HK-2 (cell line): ENCODE results near the gene NANOG.
"Not testable (repeated sequence)": the region's sequence is repeated elsewhere in the genome, so short reads cannot be mapped to it uniquely, and the experiment has no call there.

Experiments
- DNase-seq: peaks from one replicate; pipeline ENCODE4 v3.0.0-alpha.2; 2018; ENCODE audit not compliant: unreplicated experiment

The NANOG gene

GRCh38 chr12:7788884-7789528, at the start of gene NANOG:
NANOG (plus strand) TSS chr12:7789402; CDS start chr12:7789615, 213 bp downstream.
- not testable (repeated sequence) for DNase-seq

DNA sequence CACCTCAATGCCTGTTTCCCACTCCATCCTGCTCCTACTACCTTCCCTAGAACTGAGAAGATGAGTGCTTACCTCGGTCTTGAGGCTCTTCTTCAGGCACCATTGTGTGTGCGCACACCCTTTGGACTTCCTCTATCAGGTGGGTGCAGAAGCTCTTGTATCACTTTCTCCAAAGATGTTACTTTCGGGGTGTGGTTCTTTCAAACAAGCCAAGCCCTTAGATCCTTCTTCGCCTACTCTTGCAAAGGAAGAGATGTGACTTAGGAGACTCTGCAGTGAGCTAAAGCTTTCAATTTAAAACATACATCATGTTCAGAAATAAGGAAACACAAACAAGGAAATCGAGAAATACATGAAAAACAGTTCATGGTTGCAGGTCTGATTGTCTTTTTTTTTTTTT, 42.0 kb upstream of the NANOG start, which contains the start of gene CLEC4C:
Gene CLEC4C, minus strand, starts transcription at position 130 of the 400 bp plus-strand sequence. Its CDS starts 27 bp downstream, at position 103.
- DNase-seq: no peak

- no peak for DNase-seq
Observed at GRCh38 chr12:7748852-7749251, 40.4 kb upstream of the NANOG start.

DNA sequence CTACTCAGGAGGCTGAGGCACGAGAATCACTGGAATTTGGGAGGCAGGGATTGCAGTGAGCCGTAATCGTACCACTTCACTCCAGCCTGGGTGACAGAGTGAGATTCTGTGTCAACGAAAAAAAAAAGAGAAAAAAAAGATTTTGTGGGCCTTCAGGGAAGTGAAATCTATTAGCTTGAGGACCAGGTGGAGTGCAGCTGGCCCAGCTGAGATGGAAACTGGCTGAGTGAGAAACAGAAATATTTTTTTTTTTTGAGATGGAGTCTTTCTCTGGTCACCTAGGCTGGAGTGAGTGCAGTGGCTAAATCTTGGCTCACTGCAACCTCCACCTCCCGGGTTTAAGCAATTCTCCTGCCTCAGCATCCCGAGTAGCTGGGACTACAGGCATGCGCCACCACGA, 39.8 kb upstream of the NANOG start:
- DNase-seq: no peak

- no peak for DNase-seq
Observed at GRCh38 chr12:7750350-7750749, 38.9 kb upstream of the NANOG start.

DNA sequence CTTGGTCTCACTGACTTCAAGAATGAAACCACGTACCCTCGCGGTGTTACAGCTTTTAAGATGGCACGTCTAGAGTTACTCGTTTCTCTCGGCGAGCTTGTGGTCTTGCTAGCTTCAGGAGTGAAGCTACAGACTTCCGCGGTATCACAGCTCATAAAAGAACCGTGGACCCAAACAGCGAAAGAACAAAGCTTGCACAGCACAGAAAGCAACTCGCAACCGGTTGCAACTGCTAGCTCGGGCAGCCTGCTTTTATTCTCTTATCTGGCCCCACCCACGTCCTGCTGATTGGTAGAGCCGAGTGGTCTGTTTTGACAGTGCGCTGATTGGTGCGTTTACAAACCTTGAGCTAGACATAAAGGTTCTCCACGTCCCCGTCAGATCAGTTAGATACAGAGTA, 37.8 kb upstream of the NANOG start:
- DNase-seq: no peak

GRCh38 chr12:7751941-7752922, 37.0 kb upstream of the NANOG start:
- not testable (repeated sequence) for DNase-seq

DNA sequence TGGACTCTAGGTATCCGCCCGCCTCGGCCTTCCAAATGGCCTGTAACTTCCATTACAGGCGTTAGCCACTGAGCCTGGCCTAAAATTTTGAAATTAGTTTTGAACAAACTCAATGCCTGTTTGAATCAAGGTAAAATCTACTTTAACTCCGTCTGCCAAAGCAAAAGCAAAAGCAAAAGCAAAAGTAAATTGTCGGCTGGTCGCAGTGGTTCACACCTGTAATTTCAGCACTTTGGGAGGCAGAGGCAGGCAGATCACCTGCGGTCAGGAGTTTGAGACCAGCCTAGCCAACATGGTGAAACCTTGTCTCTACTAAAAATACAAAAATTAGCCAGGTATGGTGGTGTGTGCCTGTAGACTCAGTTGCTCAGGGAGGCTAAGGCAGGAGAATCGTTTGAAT, 33.5 kb upstream of the NANOG start:
- not testable (repeated sequence) for DNase-seq

- no peak for DNase-seq
Observed at GRCh38 chr12:7756993-7757392, 32.2 kb upstream of the NANOG start.

- no peak for DNase-seq
Observed at GRCh38 chr12:7758766-7759140, 30.4 kb upstream of the NANOG start.

DNA sequence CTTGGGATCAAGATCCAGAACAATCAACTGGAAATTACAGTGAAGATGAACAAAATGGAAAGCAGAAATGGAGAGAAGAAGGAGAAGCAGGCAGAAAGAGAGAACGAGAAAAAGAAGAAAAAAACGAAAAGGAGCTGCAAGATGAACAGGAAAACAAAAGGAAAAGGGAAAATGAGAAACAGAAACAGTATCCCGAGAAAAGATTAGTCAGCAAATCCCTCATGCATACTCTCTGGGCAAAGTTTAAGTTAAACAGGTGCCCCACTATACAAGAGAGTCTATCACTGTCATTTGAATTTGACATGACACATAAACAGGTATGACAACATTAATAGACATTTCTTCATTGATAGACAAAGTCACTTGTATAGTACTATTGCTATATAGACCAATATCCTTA, 19.2 kb upstream of the NANOG start:
- DNase-seq: no peak

DNA sequence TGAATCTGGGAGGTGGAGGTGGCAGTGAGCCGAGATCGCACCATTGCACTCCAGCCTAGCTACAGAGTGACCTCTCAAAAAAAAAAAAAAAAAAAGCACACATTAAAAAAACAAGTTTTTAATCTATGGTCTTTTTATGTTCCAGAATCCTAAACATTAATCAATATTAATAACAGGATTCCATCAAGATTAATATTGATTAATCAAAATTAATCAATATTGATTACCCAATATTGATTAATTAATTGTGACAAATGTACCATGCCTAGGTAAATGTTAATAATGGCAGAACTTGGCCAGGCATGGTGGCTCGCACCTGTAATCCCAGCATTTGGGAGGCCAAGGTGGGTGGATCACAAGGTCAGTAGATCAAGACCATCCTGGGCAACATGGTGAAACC, 7.9 kb upstream of the NANOG start:
- DNase-seq: no peak

DNA sequence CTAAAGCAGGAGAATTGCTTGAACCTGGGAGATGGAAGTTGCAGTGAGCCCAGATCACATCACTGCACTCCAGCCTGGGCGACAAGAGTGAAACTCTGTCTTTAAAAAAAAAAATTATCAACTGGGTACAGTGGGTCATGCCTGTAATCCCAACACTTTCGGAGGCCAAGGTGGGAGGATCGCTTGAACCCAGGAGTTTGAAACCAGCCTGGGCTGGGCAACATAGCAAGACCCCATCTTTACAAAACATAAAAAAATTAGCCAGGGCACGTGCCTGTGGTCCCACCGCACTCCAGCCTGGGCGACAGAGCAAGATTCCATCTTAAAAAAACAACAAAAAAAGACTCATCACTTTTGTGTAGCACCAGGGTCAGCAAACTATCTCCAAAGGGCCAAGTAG, 7.1 kb upstream of the NANOG start:
- DNase-seq: no peak

DNA sequence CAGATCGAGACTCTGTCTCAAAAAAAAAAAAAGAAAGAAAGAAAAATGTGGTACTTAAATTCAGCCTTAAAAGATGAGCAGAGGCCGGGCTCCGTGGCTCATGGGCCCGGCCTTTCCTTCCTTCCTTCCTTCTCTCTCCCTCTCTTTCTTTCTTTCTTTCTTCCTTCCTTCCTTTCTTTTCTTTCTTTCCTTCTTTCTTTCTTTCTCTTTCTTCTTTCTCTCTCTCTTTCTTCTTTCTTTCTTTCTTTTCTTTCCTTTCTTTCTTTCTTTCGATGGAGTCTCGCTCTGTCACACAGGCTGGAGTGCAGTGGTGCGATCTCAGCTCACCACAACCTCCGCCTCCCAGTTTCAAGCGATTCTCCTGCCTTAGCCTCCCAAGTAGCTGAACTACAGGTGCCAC, 5.8 kb upstream of the NANOG start:
- not testable (repeated sequence) for DNase-seq

- no peak for DNase-seq
Observed at GRCh38 chr12:7784701-7785100, 4.5 kb upstream of the NANOG start.

- DNase-seq: no peak
Observed at GRCh38 chr12:7787574-7788293, 1.5 kb upstream of the NANOG start.

- DNase-seq: no peak
Observed at GRCh38 chr12:7788294-7788660, 925 bp upstream of the NANOG start.

GRCh38 chr12:7793211-7793610, 4.0 kb downstream of the NANOG start:
- no peak for DNase-seq

- DNase-seq: not testable (repeated sequence)
Observed at GRCh38 chr12:7797269-7797668, 8.1 kb downstream of the NANOG start.

GRCh38 chr12:7797698-7798398, 8.6 kb downstream of the NANOG start:
- DNase-seq: no peak

DNA sequence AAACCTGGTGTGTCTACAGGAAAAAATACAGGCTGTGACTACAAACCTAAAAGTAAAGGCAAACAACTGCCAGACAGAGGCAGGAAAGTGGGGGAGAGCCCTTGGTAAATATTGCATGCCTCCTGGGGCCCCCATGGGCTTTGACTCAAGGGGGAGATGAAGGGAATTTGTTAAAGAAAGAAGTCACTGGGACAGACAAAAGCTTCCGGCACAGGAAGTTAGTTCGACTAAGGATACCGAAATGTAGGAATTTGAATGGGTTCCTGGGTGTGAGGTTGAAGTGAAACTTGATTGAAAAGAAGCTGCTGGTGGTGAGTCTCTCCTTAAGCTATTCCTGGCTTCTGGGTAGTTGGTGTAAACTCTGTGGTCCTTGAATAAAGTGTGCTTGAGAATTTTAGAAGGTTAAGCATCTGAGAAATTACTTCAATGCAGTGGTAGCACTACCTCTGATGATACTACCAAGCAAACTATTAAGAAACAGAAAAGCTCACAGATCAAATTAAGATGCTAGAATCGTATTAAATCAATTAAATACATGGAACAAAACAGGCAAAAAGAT, 9.6 kb downstream of the NANOG start:
- not testable (repeated sequence) for DNase-seq
